A673 (cell line): ENCODE measurements around the gene CA5B. TPM values are rescaled to one million over a fixed set of nuclear protein-coding genes. Genes with fewer than 3 reads are reported as not detected.
A peak's percentile ranks its signal among the peaks of the same experiment; 100 is the strongest.

ENCODE experiments used
- BruUV-seq: library from RNA; stranded (reverse); fragments of 400-500 nt; replicated peaks from 2 replicates; lab custom pipeline; 2021; lab: Mats Ljungman, UMichigan
- CTCF ChIA-PET: fragments of 300-600 bp; sonication (Branson Sonifier 250); formaldehyde crosslinking; loops from one replicate; lab custom pipeline; 2022; ENCODE audit warnings: antibody characterized with exemption; lab: Charles Lee
- POLR2A ChIA-PET: fragments of 300-600 bp; sonication (Branson Sonifier 250); formaldehyde crosslinking; loops from one replicate; lab custom pipeline; 2022; ENCODE audit warnings: antibody characterized with exemption; ENCODE audit not compliant: low non-redundant PET; lab: Charles Lee
- DNase-seq: peaks from one replicate; pipeline ENCODE4 v3.0.0-alpha.2; 2015; ENCODE audit warnings: low spot score
- H3K27ac ChIP-seq: fragments of 200-600 bp; sonication (generic); 2 replicates; pipeline ENCODE4 v1.5.1; 2016; ENCODE audit warnings: mixed run types, low read depth, mild to moderate bottlenecking, mixed read lengths, antibody characterized with exemption, low read length; ENCODE audit not compliant: poor library complexity, severe bottlenecking
- H3K27me3 ChIP-seq: fragments of 200-600 bp; sonication (generic); replicated peaks from 2 replicates; pipeline ENCODE4 v1.6.1; 2017; ENCODE audit warnings: mixed run types, low read depth, mild to moderate bottlenecking, mixed read lengths, antibody characterized with exemption, low read length; ENCODE audit not compliant: insufficient read depth, poor library complexity
- H3K36me3 ChIP-seq: fragments of 200-600 bp; sonication (generic); 2 replicates; pipeline ENCODE4 v1.6.1; 2016; ENCODE audit warnings: mixed run types, mild to moderate bottlenecking, mixed read lengths, antibody characterized with exemption, low read length; ENCODE audit not compliant: insufficient read depth, poor library complexity, severe bottlenecking
- H3K4me1 ChIP-seq: fragments of 200-600 bp; sonication (generic); 2 replicates; pipeline ENCODE4 v1.6.1; 2017; ENCODE audit warnings: mixed run types, mild to moderate bottlenecking, mixed read lengths, antibody characterized with exemption, low read length; ENCODE audit not compliant: insufficient read depth, poor library complexity, severe bottlenecking
- H3K4me3 ChIP-seq: fragments of 200-600 bp; sonication (generic); 2 replicates; pipeline ENCODE4 v1.5.1; 2016; ENCODE audit warnings: low read depth, mixed run types, mild to moderate bottlenecking, mixed read lengths, low read length; ENCODE audit not compliant: poor library complexity, severe bottlenecking
- H3K9me3 ChIP-seq: fragments of 200-600 bp; sonication (generic); 2 replicates; pipeline ENCODE4 v1.6.1; 2016; ENCODE audit warnings: mixed run types, low read depth, mild to moderate bottlenecking, mixed read lengths, antibody characterized with exemption, low read length; ENCODE audit not compliant: poor library complexity, severe bottlenecking
- EZH2 ChIP-seq: fragments of 200-600 bp; sonication (generic); IDR thresholded peaks from 2 replicates; pipeline ENCODE4 v1.6.1; 2017; ENCODE audit warnings: borderline replicate concordance, low read depth, mild to moderate bottlenecking, mixed read lengths, antibody characterized with exemption, low read length; ENCODE audit not compliant: poor library complexity, severe bottlenecking
- intact Hi-C: fragments of 100-400 bp; cut with micrococcal nuclease; formaldehyde crosslinking; loops from one replicate; pipeline ENCODE4 v1.10.0; 2022; ENCODE audit not compliant: unreplicated experiment
- total RNA-seq: library from RNA; stranded (reverse); gene quantifications from 2 replicates; pipeline ENCODE4 v1.2.3, GENCODE V29; 2021
- TF ChIP-seq, protein P1 (sequence below): fragments of 300-800, 200-600 bp; sonication (generic); conservative IDR thresholded peaks from 2 replicates; pipeline ENCODE4 v1.5.1; 2017; ENCODE audit warnings: low read depth, mild to moderate bottlenecking, antibody characterized with exemption, low read length, moderate library complexity, mixed read lengths

Gene CA5B
- total RNA-seq, 1 experiment from 2014 or later: 9.4 TPM

GRCh38 chrX:15790769-15791290 is 52.8 kb downstream of the CA5B start:
- peak overlapping the region; percentile 51 for H3K27ac ChIP-seq
- DNase-seq: peak; percentile 7
- H3K36me3 ChIP-seq: no peaks in the 10 kb centered on the region
- TSS peak; percentile 80 for BruUV-seq
- POLR2A ChIA-PET: interaction anchor here (0.6 kb wide), 1 partner anchor 19 kb away, joined by 4 read pairs; no protein-coding TSS in a partner anchor
- no peaks in the 10 kb centered on the region for H3K27me3 ChIP-seq
- H3K4me1 ChIP-seq: peaks cover 7% of the 10 kb centered on the region
- no peaks in the 10 kb centered on the region for H3K9me3 ChIP-seq
- intact Hi-C loops: no loop called here
- peak overlapping the region; percentile 87 for H3K4me3 ChIP-seq
- CTCF ChIA-PET: interaction anchor here (0.5 kb wide), 1 partner anchor 18 kb away, joined by 8 read pairs; no protein-coding TSS in a partner anchor
- TF ChIP-seq, protein P1, sequence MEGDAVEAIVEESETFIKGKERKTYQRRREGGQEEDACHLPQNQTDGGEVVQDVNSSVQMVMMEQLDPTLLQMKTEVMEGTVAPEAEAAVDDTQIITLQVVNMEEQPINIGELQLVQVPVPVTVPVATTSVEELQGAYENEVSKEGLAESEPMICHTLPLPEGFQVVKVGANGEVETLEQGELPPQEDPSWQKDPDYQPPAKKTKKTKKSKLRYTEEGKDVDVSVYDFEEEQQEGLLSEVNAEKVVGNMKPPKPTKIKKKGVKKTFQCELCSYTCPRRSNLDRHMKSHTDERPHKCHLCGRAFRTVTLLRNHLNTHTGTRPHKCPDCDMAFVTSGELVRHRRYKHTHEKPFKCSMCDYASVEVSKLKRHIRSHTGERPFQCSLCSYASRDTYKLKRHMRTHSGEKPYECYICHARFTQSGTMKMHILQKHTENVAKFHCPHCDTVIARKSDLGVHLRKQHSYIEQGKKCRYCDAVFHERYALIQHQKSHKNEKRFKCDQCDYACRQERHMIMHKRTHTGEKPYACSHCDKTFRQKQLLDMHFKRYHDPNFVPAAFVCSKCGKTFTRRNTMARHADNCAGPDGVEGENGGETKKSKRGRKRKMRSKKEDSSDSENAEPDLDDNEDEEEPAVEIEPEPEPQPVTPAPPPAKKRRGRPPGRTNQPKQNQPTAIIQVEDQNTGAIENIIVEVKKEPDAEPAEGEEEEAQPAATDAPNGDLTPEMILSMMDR: no peak
- TF ChIP-seq EZH2: no peak

- TF ChIP-seq, protein P1: no peak
- no peak for TF ChIP-seq EZH2
- no peaks in the 10 kb centered on the region for H3K4me1 ChIP-seq
- H3K27me3 ChIP-seq: no peaks in the 10 kb centered on the region
- no TSS peak for BruUV-seq
- no peak overlapping the region for H3K27ac ChIP-seq
- no peaks in the 10 kb centered on the region for H3K9me3 ChIP-seq
- no peak overlapping the region for H3K4me3 ChIP-seq
- ChIA-PET CTCF (no interaction called here), POLR2A (no interaction called here)
- H3K36me3 ChIP-seq: peaks cover 15% of the 10 kb centered on the region
- DNase-seq: no peak
- intact Hi-C loops: no loop called here
Measured at GRCh38 chrX:15797707-15798106, 59.6 kb downstream of the CA5B start.

- intact Hi-C loops: no loop called here
- no peak for DNase-seq
- POLR2A ChIA-PET: no interaction called here
- peaks cover 17% of the 10 kb centered on the region for H3K36me3 ChIP-seq
- CTCF ChIA-PET: no interaction called here
- H3K27me3 ChIP-seq: no peaks in the 10 kb centered on the region
- no TSS peak for BruUV-seq
- no peaks in the 10 kb centered on the region for H3K4me1 ChIP-seq
- no peak overlapping the region for H3K4me3 ChIP-seq
- no peak overlapping the region for H3K27ac ChIP-seq
- no peak for TF ChIP-seq EZH2
- TF ChIP-seq, protein P1: no peak
- H3K9me3 ChIP-seq: no peaks in the 10 kb centered on the region
Measured at GRCh38 chrX:15804563-15804962, 66.5 kb downstream of the CA5B start.
